Body of pancreas (tissue), 4 donors: ENCODE results near the gene ZNF277. TPM values are rescaled to one million over a fixed set of nuclear protein-coding genes. Genes with fewer than 3 reads are reported as not detected.

Experiments
- ATAC-seq: fragments of 150-250 bp; one replicate; pipeline ENCODE4 v1.9.1; 2016
- DNase-seq, 4 donors: peaks; one replicate each; pipeline ENCODE4 v3.0.0-alpha.2; 2019
- H3K27ac ChIP-seq, 4 donors: fragments of 200-600 bp; sonication (generic); 1 replicate in 3 of 4; 2 replicates in 1 of 4; pipeline versions ENCODE4 v1.5.1 to v1.6.1; 2016 to 2019; ENCODE audit warnings: mild to moderate bottlenecking in 1 of 4, mixed read lengths in 1 of 4, moderate library complexity in 1 of 4
- H3K27me3 ChIP-seq, 2 donors: fragments of 200-600 bp; sonication (generic); one replicate each; pipeline ENCODE4 v1.6.0; 2016; ENCODE audit warnings: mild to moderate bottlenecking in 1 of 2
- H3K36me3 ChIP-seq, 2 donors: fragments of 200-600 bp; sonication (generic); replicated peaks in 1 of 2; 2 replicates each; pipeline ENCODE4 v1.5.1; 2016; ENCODE audit warnings: low read depth in 2 of 2; ENCODE audit not compliant: insufficient read depth in 1 of 2
- H3K4me1 ChIP-seq: fragments of 200-600 bp; sonication (generic); one replicate; pipeline ENCODE4 v1.6.0; 2016
- H3K4me3 ChIP-seq, 2 donors: fragments of 200-600 bp; sonication (generic); 1 replicate in 1 of 2; 2 replicates in 1 of 2; pipeline ENCODE4 v1.5.1; 2016 to 2019
- H3K9me3 ChIP-seq, 3 donors: fragments of 200-600 bp; sonication (generic); 1 replicate in 2 of 3; 2 replicates in 1 of 3; pipeline ENCODE4 v1.5.1; 2016
- POLR2A ChIP-seq, 3 donors: fragments of 450-650 bp; IDR thresholded peaks; one replicate each; pipeline ENCODE4 v1.6.1; 2016; ENCODE audit warnings: antibody characterized with exemption in 3 of 3, mild to moderate bottlenecking in 2 of 3
- WGBS, 2 donors: methylation state at CpG; one replicate each; pipeline ENCODE4 v1.1.5; 2017; 5-methylcytosine and 5-hydroxymethylcytosine counted together
- intact Hi-C: fragments of 100-400 bp; cut with DNase I; formaldehyde crosslinking; loops from one replicate; pipeline ENCODE4 v1.15.1; 2023
- total RNA-seq, 2 donors: library from RNA; depleted of rRNA; stranded (reverse); fragments of >200 nt; gene quantifications; one replicate each; pipeline ENCODE4 v1.1.0, GENCODE V29; 2016
- TF ChIP-seq, protein P1 (sequence below), 7 experiments: fragments of 450-650 bp in 4 of 7; fragments of 200-600 bp in 3 of 7; sonication (generic) in 3 of 7; IDR thresholded peaks; one replicate each; pipeline ENCODE4 v1.5.1; 2016 to 2019; ENCODE audit warnings: antibody characterized with exemption in 7 of 7

Gene ZNF277
- total RNA-seq, 2 donors from 2014 or later, result 12.9 to 34.0 TPM

DNA sequence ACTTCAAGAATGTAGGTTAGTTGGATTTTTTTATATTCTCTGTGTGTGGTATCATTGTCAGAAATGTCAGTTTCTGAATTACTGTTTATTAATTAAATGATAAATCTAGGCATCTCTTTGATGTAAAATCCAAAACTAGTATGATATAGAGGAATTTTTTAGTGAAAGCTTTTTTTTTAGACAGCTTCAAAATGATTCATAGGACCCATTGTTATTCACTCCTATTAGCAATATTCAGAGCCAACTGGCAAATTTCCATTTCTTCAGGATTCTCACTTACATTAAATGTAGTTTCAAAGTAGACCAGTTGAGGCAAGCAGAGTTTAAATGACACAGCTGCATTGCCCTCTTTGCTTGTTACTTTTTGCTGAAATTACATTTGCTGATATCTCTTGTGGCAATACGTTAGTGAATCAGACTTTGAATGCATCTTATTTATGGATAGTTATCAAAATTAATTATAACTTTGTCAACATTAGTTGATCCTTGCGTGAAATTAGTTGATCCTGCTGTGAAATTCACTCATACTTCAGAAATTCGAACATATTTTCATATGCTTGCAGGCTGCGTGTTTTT lies 20.3 kb downstream of the ZNF277 start:
- DNase-seq (no peak), ATAC-seq (no peak)
- WGBS, 2 donors, result 94 to 96% methylated on average over 4 of the region's 4 CpGs
- Histone ChIP-seq H3K9me3 (no peaks in the 10 kb centered on the region), H3K27ac (no peak overlapping the region), H3K36me3 (no peaks in the 10 kb centered on the region), H3K4me3 (no peak overlapping the region), H3K4me1 (peaks cover 24% of the 10 kb centered on the region), H3K27me3 (no peaks in the 10 kb centered on the region)
- intact Hi-C loops, result no loop called here
- TF ChIP-seq, protein P1, sequence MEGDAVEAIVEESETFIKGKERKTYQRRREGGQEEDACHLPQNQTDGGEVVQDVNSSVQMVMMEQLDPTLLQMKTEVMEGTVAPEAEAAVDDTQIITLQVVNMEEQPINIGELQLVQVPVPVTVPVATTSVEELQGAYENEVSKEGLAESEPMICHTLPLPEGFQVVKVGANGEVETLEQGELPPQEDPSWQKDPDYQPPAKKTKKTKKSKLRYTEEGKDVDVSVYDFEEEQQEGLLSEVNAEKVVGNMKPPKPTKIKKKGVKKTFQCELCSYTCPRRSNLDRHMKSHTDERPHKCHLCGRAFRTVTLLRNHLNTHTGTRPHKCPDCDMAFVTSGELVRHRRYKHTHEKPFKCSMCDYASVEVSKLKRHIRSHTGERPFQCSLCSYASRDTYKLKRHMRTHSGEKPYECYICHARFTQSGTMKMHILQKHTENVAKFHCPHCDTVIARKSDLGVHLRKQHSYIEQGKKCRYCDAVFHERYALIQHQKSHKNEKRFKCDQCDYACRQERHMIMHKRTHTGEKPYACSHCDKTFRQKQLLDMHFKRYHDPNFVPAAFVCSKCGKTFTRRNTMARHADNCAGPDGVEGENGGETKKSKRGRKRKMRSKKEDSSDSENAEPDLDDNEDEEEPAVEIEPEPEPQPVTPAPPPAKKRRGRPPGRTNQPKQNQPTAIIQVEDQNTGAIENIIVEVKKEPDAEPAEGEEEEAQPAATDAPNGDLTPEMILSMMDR (IDR thresholded peaks at IDR 0.05), result no peak
- TF ChIP-seq POLR2A (IDR thresholded peaks at IDR 0.05), result no peak

DNA sequence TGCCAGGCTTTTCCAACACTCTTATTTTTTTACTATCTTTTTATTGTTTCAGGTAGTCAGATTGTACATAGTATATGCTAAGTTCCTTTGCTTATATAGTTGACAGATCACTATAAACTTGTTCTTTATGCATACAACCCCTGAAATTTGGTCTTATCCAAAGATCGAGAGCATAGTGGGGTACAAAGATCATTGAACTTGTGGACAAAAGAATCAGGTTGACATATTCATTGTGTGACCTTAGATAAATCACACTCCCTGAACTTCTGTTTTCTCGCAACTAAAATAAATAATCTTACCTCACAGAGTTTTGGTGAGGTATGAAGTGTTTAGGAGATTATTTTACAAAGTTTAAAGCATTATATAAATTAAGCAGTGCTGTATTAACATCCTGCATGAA lies 22.1 kb downstream of the ZNF277 start:
- Histone ChIP-seq H3K4me3 (no peak overlapping the region), H3K27me3 (no peaks in the 10 kb centered on the region), H3K36me3 (no peaks in the 10 kb centered on the region), H3K27ac (no peak overlapping the region), H3K4me1 (peaks cover 23% of the 10 kb centered on the region), H3K9me3 (no peaks in the 10 kb centered on the region)
- DNase-seq, result no peak
- intact Hi-C loops, result no loop called here
- 26 to 40% methylated on average over 2 of the region's 2 CpGs for WGBS, 2 donors
- no peak for TF ChIP-seq POLR2A (IDR thresholded peaks at IDR 0.05)
- TF ChIP-seq, protein P1 (IDR thresholded peaks at IDR 0.05), result no peak
- no peak for ATAC-seq

DNA sequence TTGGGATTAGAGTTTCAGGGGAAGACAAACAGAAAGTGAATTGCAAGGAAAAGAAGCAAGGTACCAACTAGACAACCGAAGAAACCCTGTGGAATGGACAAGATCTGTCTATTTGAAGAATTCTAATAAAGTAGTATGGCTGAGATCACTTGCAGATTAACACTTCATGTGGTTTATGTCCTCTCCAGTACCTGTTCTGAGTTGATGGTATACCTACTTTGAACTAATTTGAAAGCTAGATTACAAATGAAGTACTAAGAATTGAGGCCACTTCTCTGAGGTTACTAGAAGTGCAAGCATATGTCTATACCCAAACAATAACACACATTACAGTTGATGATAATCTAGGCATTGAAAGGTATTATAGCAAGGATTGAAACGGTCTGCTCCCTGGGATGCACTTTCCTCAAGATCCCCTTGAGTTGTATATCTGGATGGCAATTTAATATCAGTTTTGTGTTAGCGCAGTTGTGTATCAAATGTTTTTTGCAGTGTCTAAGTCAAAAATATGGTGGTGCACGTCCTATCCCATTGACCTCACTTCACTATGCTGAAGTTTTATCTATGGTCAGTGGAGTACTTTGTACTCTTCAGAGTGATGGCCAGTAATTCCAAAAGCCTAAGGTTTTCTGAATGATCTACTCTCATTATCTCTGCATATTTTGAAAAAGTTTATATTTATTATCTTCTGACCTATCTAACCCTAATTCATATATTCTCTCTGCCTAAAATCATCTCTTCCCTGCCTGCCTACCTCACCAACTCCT lies 25.9 kb downstream of the ZNF277 start:
- Histone ChIP-seq H3K4me3 (no peak overlapping the region), H3K9me3 (no peaks in the 10 kb centered on the region), H3K27me3 (no peaks in the 10 kb centered on the region), H3K4me1 (peaks cover 8% of the 10 kb centered on the region), H3K27ac (no peak overlapping the region), H3K36me3 (no peaks in the 10 kb centered on the region)
- TF ChIP-seq, protein P1 (IDR thresholded peaks at IDR 0.05), result no peak
- TF ChIP-seq POLR2A (IDR thresholded peaks at IDR 0.05), result no peak
- ATAC-seq (no peak), DNase-seq (no peak)
- WGBS, 2 donors, result 71 to 79% methylated on average over 4 of the region's 4 CpGs
- intact Hi-C loops, result no loop called here

DNA sequence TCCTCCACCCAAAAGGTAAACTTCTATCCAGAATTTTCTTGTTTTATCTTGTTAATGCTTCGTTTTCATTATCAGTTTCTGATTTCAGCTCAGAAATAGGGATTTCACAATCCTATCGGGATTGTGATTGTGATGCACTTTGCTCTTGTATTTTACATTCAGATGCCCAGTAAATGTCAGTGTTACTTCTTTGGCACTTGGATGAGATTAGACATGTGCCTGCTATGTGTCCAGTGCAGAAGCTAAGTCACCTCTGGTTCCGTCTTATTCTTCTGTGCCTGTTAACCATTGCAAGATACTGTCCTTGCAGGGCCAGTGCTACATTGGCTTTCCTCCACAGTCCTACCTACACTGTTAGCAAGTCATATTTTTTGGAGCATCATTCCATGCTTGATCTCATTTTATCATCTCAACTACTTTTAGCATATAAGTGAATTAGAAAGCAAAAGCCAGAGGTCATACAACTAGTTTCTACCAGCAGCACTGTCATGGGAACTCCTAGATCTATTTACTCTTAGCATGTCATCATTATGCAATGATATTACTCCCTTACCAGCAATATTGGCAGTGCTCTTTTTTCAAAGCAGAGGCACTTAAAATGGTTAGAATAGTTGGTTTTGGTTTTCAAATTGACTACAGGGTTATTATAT lies 26.7 kb downstream of the ZNF277 start:
- Histone ChIP-seq H3K27ac (no peak overlapping the region), H3K36me3 (no peaks in the 10 kb centered on the region), H3K27me3 (no peaks in the 10 kb centered on the region), H3K4me1 (peaks cover 8% of the 10 kb centered on the region), H3K4me3 (no peak overlapping the region), H3K9me3 (no peaks in the 10 kb centered on the region)
- 43 to 53% methylated on average over 3 of the region's 3 CpGs for WGBS, 2 donors
- no peak for TF ChIP-seq POLR2A (IDR thresholded peaks at IDR 0.05)
- intact Hi-C loops, result no loop called here
- DNase-seq (no peak), ATAC-seq (no peak)

DNA sequence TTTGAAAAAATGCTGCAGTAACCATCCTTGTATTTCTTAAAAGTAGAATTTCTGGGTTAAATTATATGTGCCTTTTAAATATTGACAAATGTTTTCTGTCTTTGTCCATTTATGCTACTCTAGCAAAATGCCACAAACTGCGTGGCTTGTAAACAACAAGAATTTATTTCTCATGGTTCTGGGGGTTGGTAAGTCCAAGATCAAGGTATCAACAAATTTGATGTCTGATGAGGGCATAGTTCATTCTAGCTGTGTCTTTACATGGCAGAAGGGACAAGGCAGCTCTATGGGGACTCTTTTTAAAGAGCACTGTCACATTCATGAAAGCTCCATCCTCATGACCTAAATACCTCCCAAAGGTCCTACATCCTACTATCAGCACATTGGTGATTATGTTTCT lies 27.7 kb downstream of the ZNF277 start:
- no peaks in the 10 kb centered on the region for H3K9me3 ChIP-seq
- no peak for ATAC-seq
- no peak overlapping the region for H3K4me3 ChIP-seq
- peaks cover 8% of the 10 kb centered on the region for H3K4me1 ChIP-seq
- no peaks in the 10 kb centered on the region for H3K36me3 ChIP-seq
- 93 to 96% methylated on average over 1 of the region's 1 CpG for WGBS, 2 donors
- intact Hi-C loops, result no loop called here
- TF ChIP-seq, protein P1 (IDR thresholded peaks at IDR 0.05), result no peak
- no peak for TF ChIP-seq POLR2A (IDR thresholded peaks at IDR 0.05)
- no peaks in the 10 kb centered on the region for H3K27me3 ChIP-seq
- no peak for DNase-seq
- no peak overlapping the region for H3K27ac ChIP-seq
